Activated CD8-positive, alpha-beta T cell treated with anti-CD3 and anti-CD28 coated beads for 36 hours (primary cell): ENCODE measurements around the gene ADGRV1. TPM values are rescaled to one million over a fixed set of nuclear protein-coding genes. Genes with fewer than 3 reads are reported as not detected.
A peak's percentile ranks its signal among the peaks of the same experiment; 100 is the strongest.

Source experiments
- ATAC-seq: fragments of 200-7000 bp; cut with Tn5 transposase; one replicate; pipeline ENCODE4 v1.10.0; 2021; ENCODE audit warnings: mild to moderate bottlenecking, moderate library complexity
- CTCF ChIA-PET: fragments of 350-600 bp; sonication (Branson Sonifier 250); formaldehyde crosslinking; loops from one replicate; lab custom pipeline; 2021; ENCODE audit warnings: antibody characterized with exemption; lab: Charles Lee
- POLR2A ChIA-PET: fragments of 350-600 bp; sonication (Branson Sonifier 250); formaldehyde crosslinking; loops from one replicate; lab custom pipeline; 2021; ENCODE audit warnings: antibody characterized with exemption; lab: Charles Lee
- DNase-seq: peaks from one replicate; pipeline ENCODE4 v3.0.0-alpha.2; 2020
- H3K27ac Mint-ChIP-seq: one replicate; pipeline ENCODE4 v1.8.0; 2021; ENCODE audit warnings: mild to moderate bottlenecking, mixed read lengths
- H3K27me3 Mint-ChIP-seq: one replicate; pipeline ENCODE4 v1.8.0; 2021; ENCODE audit warnings: mixed read lengths
- H3K36me3 Mint-ChIP-seq: one replicate; pipeline ENCODE4 v1.8.0; 2021; ENCODE audit warnings: low read depth, mixed read lengths
- H3K4me1 Mint-ChIP-seq: one replicate; pipeline ENCODE4 v1.8.0; 2021; ENCODE audit warnings: low read depth, mixed read lengths
- H3K4me3 Mint-ChIP-seq: one replicate; pipeline ENCODE4 v1.8.0; 2021; ENCODE audit warnings: mild to moderate bottlenecking, moderate library complexity, mixed read lengths
- H3K9me3 Mint-ChIP-seq: one replicate; pipeline ENCODE4 v1.8.0; 2021; ENCODE audit warnings: mixed read lengths
- CTCF ChIP-seq: fragments of 200-600 bp; IDR thresholded peaks from one replicate; pipeline ENCODE4 v1.8.0; 2022; ENCODE audit warnings: antibody characterized with exemption, mild to moderate bottlenecking
- intact Hi-C: fragments of 100-400 bp; cut with micrococcal nuclease; formaldehyde crosslinking; loops from one replicate; pipeline ENCODE4 v1.10.0; 2022
- total RNA-seq, 2 experiments: library from RNA; stranded (reverse); gene quantifications; one replicate each; pipeline ENCODE4 v1.2.3, GENCODE V29; 2021

Gene ADGRV1
- total RNA-seq, 2 experiments from 2014 or later: 0.18 TPM; not detected in 1

GRCh38 chr5:90606539-90606938, 47.9 kb downstream of the ADGRV1 start:
- Mint-ChIP-seq H3K27me3 (peaks cover 15% of the 10 kb centered on the region), H3K9me3 (no peaks in the 10 kb centered on the region), H3K4me3 (no peak overlapping the region), H3K4me1 (no peaks in the 10 kb centered on the region), H3K36me3 (no peaks in the 10 kb centered on the region), H3K27ac (no peak overlapping the region)
- intact Hi-C loops: no loop called here
- ChIA-PET CTCF (no interaction called here), POLR2A (no interaction called here)
- TF ChIP-seq CTCF: no peak
- DNase-seq: no peak
- ATAC-seq: no peak

GRCh38 chr5:90612919-90613318, 54.3 kb downstream of the ADGRV1 start:
- intact Hi-C loops: no loop called here
- DNase-seq (no peak), ATAC-seq (peak; percentile 37)
- Mint-ChIP-seq H3K4me3 (no peak overlapping the region), H3K9me3 (no peaks in the 10 kb centered on the region), H3K27ac (no peak overlapping the region), H3K36me3 (no peaks in the 10 kb centered on the region), H3K4me1 (peaks cover 4% of the 10 kb centered on the region), H3K27me3 (peaks cover 3% of the 10 kb centered on the region)
- no peak for TF ChIP-seq CTCF
- ChIA-PET POLR2A (no interaction called here), CTCF (no interaction called here)

GRCh38 chr5:90613459-90613858, 54.9 kb downstream of the ADGRV1 start:
- no peak overlapping the region for H3K27ac Mint-ChIP-seq
- no peak for ATAC-seq
- H3K9me3 Mint-ChIP-seq: no peaks in the 10 kb centered on the region
- no peak for DNase-seq
- CTCF ChIA-PET: no interaction called here
- peaks cover 3% of the 10 kb centered on the region for H3K27me3 Mint-ChIP-seq
- H3K4me3 Mint-ChIP-seq: no peak overlapping the region
- intact Hi-C loops: no loop called here
- H3K4me1 Mint-ChIP-seq: peaks cover 4% of the 10 kb centered on the region
- POLR2A ChIA-PET: no interaction called here
- H3K36me3 Mint-ChIP-seq: no peaks in the 10 kb centered on the region
- no peak for TF ChIP-seq CTCF

- H3K4me1 Mint-ChIP-seq: peaks cover 4% of the 10 kb centered on the region
- H3K9me3 Mint-ChIP-seq: no peaks in the 10 kb centered on the region
- no peak for DNase-seq
- H3K27me3 Mint-ChIP-seq: peaks cover 2% of the 10 kb centered on the region
- no peak overlapping the region for H3K4me3 Mint-ChIP-seq
- H3K36me3 Mint-ChIP-seq: no peaks in the 10 kb centered on the region
- H3K27ac Mint-ChIP-seq: no peak overlapping the region
- no peak for ATAC-seq
- ChIA-PET POLR2A (no interaction called here), CTCF (no interaction called here)
- TF ChIP-seq CTCF: no peak
- intact Hi-C loops: no loop called here
Observed at GRCh38 chr5:90613918-90614504, 55.4 kb downstream of the ADGRV1 start.

- Mint-ChIP-seq H3K9me3 (no peaks in the 10 kb centered on the region), H3K36me3 (no peaks in the 10 kb centered on the region), H3K4me1 (peaks cover 4% of the 10 kb centered on the region), H3K27me3 (peaks cover under 1% of the 10 kb centered on the region), H3K4me3 (no peak overlapping the region), H3K27ac (no peak overlapping the region)
- ChIA-PET POLR2A (no interaction called here), CTCF (no interaction called here)
- TF ChIP-seq CTCF: no peak
- intact Hi-C loops: no loop called here
- ATAC-seq (no peak), DNase-seq (no peak)
Observed at GRCh38 chr5:90615355-90615754, 56.8 kb downstream of the ADGRV1 start.
